Endothelial cell of umbilical vein (primary cell): Measurements from ENCODE around the gene TMEM164. TPM values are rescaled to one million over a fixed set of nuclear protein-coding genes. Genes with fewer than 3 reads are reported as not detected.

Experiments
- BruUV-seq: library from RNA; stranded (reverse); fragments of 400-500 nt; replicated peaks from 2 replicates; lab custom pipeline; 2021; lab: Mats Ljungman, UMichigan
- CTCF ChIA-PET: fragments of 300-600, 350-600 bp; sonication (Branson Sonifier 250); formaldehyde crosslinking; loops from one replicate; lab custom pipeline; 2021; ENCODE audit warnings: antibody characterized with exemption, inconsistent platforms; lab: Charles Lee
- POLR2A ChIA-PET: fragments of 300-600, 350-600 bp; sonication (Branson Sonifier 250); formaldehyde crosslinking; loops from one replicate; lab custom pipeline; 2021; ENCODE audit warnings: antibody characterized with exemption, inconsistent platforms; lab: Charles Lee
- DNase-seq: peaks from one replicate; pipeline ENCODE4 v3.0.0-alpha.2; 2011; ENCODE audit warnings: low read depth, low spot score
- FAIRE-seq: peaks from 2 replicates; lab custom pipeline; 2011; peaks lifted over from hg19 to GRCh38; lab: Jason Lieb, UNC
- H2AFZ ChIP-seq: 2 replicates; pipeline ENCODE4 v1.6.0; 2012; ENCODE audit warnings: low read depth, low read length, control low read depth, inconsistent platforms
- H3K27ac ChIP-seq: 2 replicates; pipeline ENCODE4 v1.5.1; 2011; ENCODE audit warnings: low read depth, mild to moderate bottlenecking, control low read depth, low read length, moderate library complexity; ENCODE audit not compliant: insufficient read depth
- H3K27me3 ChIP-seq, 2 experiments: 2 replicates each; pipeline versions ENCODE4 v1.6.0 to v1.6.1; 2011; ENCODE audit warnings: low read length in 2 of 2, mixed read lengths in 1 of 2; ENCODE audit not compliant: control insufficient read depth in 2 of 2, insufficient read depth in 2 of 2
- H3K36me3 ChIP-seq, 2 experiments: 2 replicates in 1 of 2; 3 replicates in 1 of 2; pipeline ENCODE4 v1.5.1; 2011; ENCODE audit warnings: low read length in 2 of 2, mild to moderate bottlenecking in 1 of 2, moderate library complexity in 1 of 2; ENCODE audit not compliant: control insufficient read depth in 2 of 2, insufficient read depth in 2 of 2; ENCODE audit errors: extremely low read depth in 1 of 2
- H3K4me1 ChIP-seq: 3 replicates; pipeline ENCODE4 v1.5.1; 2011; ENCODE audit warnings: mild to moderate bottlenecking, low read length; ENCODE audit not compliant: control insufficient read depth, insufficient read depth; ENCODE audit errors: extremely low read depth
- H3K4me2 ChIP-seq: 2 replicates; pipeline ENCODE4 v1.6.1; 2011; ENCODE audit warnings: low read length, control low read depth, mixed read lengths; ENCODE audit not compliant: insufficient read depth
- H3K4me3 ChIP-seq, 3 experiments: fragments of 200-600 bp in 1 of 3; sonication (generic), shearing (Covaris generic) in 1 of 3; replicated peaks in 1 of 3; 2 replicates each; pipeline ENCODE4 v1.5.1; 2011 to 2016; ENCODE audit warnings: control low read depth in 3 of 3, low read length in 3 of 3, mild to moderate bottlenecking in 2 of 3, inconsistent platforms in 1 of 3, low read depth in 1 of 3, moderate library complexity in 1 of 3; ENCODE audit not compliant: insufficient read depth in 1 of 3
- H3K79me2 ChIP-seq: 2 replicates; pipeline ENCODE4 v1.6.0; 2012; ENCODE audit warnings: low read length, inconsistent platforms; ENCODE audit not compliant: control insufficient read depth, insufficient read depth
- H3K9ac ChIP-seq: replicated peaks from 2 replicates; pipeline ENCODE3; 2011; ENCODE audit warnings: low read length, control low read depth; ENCODE audit not compliant: insufficient read depth; ENCODE audit errors: extremely low read depth
- H3K9me1 ChIP-seq: replicated peaks from 3 replicates; pipeline ENCODE4 v1.6.0; 2011; ENCODE audit warnings: mild to moderate bottlenecking, low read length; ENCODE audit not compliant: control insufficient read depth, insufficient read depth; ENCODE audit errors: extremely low read depth
- H3K9me3 ChIP-seq: replicated peaks from 2 replicates; pipeline ENCODE4 v1.5.1; 2012; ENCODE audit warnings: low read length, inconsistent platforms; ENCODE audit not compliant: control insufficient read depth, insufficient read depth
- H4K20me1 ChIP-seq: replicated peaks from 2 replicates; pipeline ENCODE3; 2011; ENCODE audit warnings: mild to moderate bottlenecking, low read length; ENCODE audit not compliant: control insufficient read depth, insufficient read depth; ENCODE audit errors: extremely low read depth
- EZH2 ChIP-seq: IDR thresholded peaks from 2 replicates; pipeline ENCODE4 v1.6.1; 2012; ENCODE audit warnings: borderline replicate concordance, low read depth, mild to moderate bottlenecking, moderate library complexity, low read length, inconsistent platforms; ENCODE audit not compliant: severe bottlenecking
- FOS ChIP-seq: IDR thresholded peaks from 2 replicates; pipeline ENCODE4 v1.6.1; 2011; ENCODE audit warnings: mild to moderate bottlenecking, low read length, moderate library complexity, borderline replicate concordance; ENCODE audit not compliant: insufficient read depth
- GATA2 ChIP-seq: IDR thresholded peaks from 2 replicates; pipeline ENCODE4 v1.7.0; 2011; ENCODE audit warnings: low read depth, mild to moderate bottlenecking, moderate library complexity, mixed read lengths, low read length; ENCODE audit not compliant: insufficient read length, insufficient read depth
- MYC ChIP-seq: IDR thresholded peaks from one replicate; pipeline ENCODE4 v1.6.1; 2011; ENCODE audit warnings: mild to moderate bottlenecking, low read depth, low read length
- POLR2AphosphoS5 ChIP-seq: IDR thresholded peaks from 2 replicates; pipeline ENCODE4 v1.6.1; 2012; ENCODE audit warnings: low read depth, mild to moderate bottlenecking, control low read depth, low read length, moderate library complexity; ENCODE audit not compliant: insufficient read depth
- dilution Hi-C: fragments of 300-500 bp; cut with MboI; formaldehyde crosslinking; loops from one replicate; pipeline ENCODE4 v1.15.0; 2019; ENCODE audit warnings: low sequenced_read_pairs; ENCODE audit not compliant: extremely low pct_ligation_motif_present
- intact Hi-C: fragments of 100-400 bp; cut with micrococcal nuclease; formaldehyde crosslinking; loops from one replicate; pipeline ENCODE4 v1.10.0; 2022
- polyA plus RNA-seq, 4 experiments: library from polyadenylated mRNA; depleted of rRNA in 3 of 4; stranded (reverse) in 3 of 4; unstranded in 1 of 4; fragments of >200 nt; gene quantifications; 2 replicates each; pipeline versions ENCODE4 v1.2.1 to v1.2.3, GENCODE V29; 2011 to 2012; ENCODE audit warnings: missing spikeins in 1 of 4
- total RNA-seq: library from RNA; stranded (reverse); gene quantifications from 2 replicates; pipeline ENCODE4 v1.2.3, GENCODE V29; 2021
- TF ChIP-seq, protein P1 (sequence below): IDR thresholded peaks from 2 replicates; pipeline ENCODE4 v1.6.1; 2011; ENCODE audit not compliant: insufficient read depth, insufficient read length

TMEM164 gene
- total and polyA plus RNA-seq, 2 donors (not counting 3 experiments of a cell fraction or from before 2014, with no cell fraction given): 12.8 to 22.2 TPM

GRCh38 chrX:110162867-110163266 lies 160.0 kb downstream of the TMEM164 start:
- POLR2A ChIA-PET: no interaction called here
- no peaks in the 10 kb centered on the region for H3K9me1 ChIP-seq
- FAIRE-seq: no peak

DNA sequence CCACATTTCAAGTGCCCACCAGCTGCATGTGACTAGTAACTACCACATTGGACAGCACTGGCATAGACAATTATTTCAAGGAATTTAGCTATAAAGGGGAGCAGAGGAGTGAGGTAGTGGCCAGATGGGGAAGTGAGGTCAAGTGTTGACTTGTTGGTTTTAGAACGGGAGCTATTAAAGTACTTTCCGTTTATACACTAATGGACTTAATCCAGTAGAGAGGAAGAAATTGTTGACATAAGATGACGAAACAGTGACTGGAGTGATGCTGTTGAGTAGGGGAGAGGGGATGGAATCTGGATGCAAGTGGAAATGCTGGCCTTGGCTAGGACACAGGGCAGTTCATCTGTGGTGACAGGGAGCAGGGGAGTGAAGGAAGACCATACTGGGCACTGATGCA lies 160.6 kb downstream of the TMEM164 start:
- FAIRE-seq (peak; percentile 81), DNase-seq (peak; percentile 29)
- H3K4me1 ChIP-seq: peaks cover 10% of the 10 kb centered on the region
- H3K9me1 ChIP-seq: no peaks in the 10 kb centered on the region
- no peak overlapping the region for H3K4me2 ChIP-seq
- no peaks in the 10 kb centered on the region for H3K9me3 ChIP-seq
- no peaks in the 10 kb centered on the region for H3K36me3 ChIP-seq
- no peaks in the 10 kb centered on the region for H3K27me3 ChIP-seq
- no peak overlapping the region for H3K27ac ChIP-seq
- H3K4me3 ChIP-seq: no peak overlapping the region
- H3K79me2 ChIP-seq: no peaks in the 10 kb centered on the region
- dilution Hi-C loops (no loop called here), intact Hi-C loops (no loop called here)
- no TSS peak for BruUV-seq
- no peak overlapping the region for H3K9ac ChIP-seq
- CTCF ChIA-PET: interaction anchor here (0.9 to 1.7 kb wide), 3 partner anchors 244 to 255 kb away, joined by 3 to 7 read pairs (median 4); no protein-coding TSS in a partner anchor
- H2AFZ ChIP-seq: no peak overlapping the region
- POLR2A ChIA-PET: no interaction called here
- TF ChIP-seq POLR2AphosphoS5 (no peak), FOS (no peak), MYC (no peak)
- TF ChIP-seq, protein P1, sequence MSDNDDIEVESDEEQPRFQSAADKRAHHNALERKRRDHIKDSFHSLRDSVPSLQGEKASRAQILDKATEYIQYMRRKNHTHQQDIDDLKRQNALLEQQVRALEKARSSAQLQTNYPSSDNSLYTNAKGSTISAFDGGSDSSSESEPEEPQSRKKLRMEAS: no peak
- H4K20me1 ChIP-seq: no peaks in the 10 kb centered on the region

More at GRCh38 chrX:110162867-110163266, 160.0 kb downstream of the TMEM164 start:
- TF ChIP-seq EZH2 (no peak), GATA2 (no peak), MYC (no peak)
- CTCF ChIA-PET: interaction anchor here (0.9 to 10.2 kb wide), 4 partner anchors 244 to 256 kb away, joined by 3 to 286 read pairs (median 6); no protein-coding TSS in a partner anchor
- Histone ChIP-seq H2AFZ (no peak overlapping the region), H3K4me2 (no peak overlapping the region), H3K79me2 (no peaks in the 10 kb centered on the region), H3K27ac (no peak overlapping the region), H3K9ac (no peak overlapping the region), H3K36me3 (no peaks in the 10 kb centered on the region), H4K20me1 (no peaks in the 10 kb centered on the region), H3K4me3 (no peak overlapping the region), H3K27me3 (no peaks in the 10 kb centered on the region), H3K4me1 (peaks cover 10% of the 10 kb centered on the region), H3K9me3 (no peaks in the 10 kb centered on the region)
- BruUV-seq: no TSS peak
- dilution Hi-C loops (no loop called here), intact Hi-C loops (no loop called here)
- no peak for DNase-seq
